ENCODE data around the gene ERBB2.

The ERBB2 gene

DNA sequence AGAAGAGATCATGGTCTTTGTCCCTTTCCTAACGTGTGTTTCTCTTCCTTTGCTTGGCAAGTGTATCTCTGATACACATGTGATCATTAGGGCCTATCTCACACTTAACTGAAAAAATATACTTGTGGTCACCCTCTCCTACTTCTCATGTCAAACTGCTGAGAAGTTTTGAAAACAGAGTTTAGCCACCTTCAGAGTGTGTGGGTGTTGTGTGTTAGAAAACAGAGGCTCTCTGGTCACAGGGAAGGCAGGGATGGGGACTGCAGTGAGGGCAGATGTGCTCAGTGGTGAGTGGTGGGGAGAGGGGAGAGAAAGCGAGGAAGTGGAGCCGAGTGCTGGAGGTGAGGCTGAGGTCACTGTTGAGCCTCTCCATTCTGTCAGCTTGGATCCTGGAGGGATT is 67.3 kb downstream of the ERBB2 start:
- no peak for DNase-seq

GRCh38 chr17:39769974-39770587 is 70.2 kb downstream of the ERBB2 start:
- no peak for DNase-seq

DNA sequence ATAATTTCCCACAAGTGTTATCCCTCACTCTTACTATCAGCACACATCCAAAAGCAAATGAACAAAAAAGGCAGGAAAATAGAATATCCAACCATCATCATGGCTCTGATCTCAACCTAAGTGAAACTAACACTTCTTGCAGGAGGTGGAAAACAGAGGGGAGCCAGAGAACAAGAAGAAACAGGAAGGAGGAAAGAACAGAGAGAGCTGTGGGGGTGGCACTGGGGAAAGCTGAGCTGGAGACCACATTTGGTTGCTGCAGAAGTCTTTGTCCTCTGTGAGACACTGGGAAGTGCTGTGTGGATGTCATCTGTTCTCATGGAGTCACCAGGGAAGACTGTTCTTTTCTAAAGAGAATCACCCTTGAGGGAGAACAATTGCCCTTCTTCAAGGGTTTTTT is 72.6 kb downstream of the ERBB2 start:
- DNase-seq = no peak

- DNase-seq = no peak
Measured at GRCh38 chr17:39772987-39773934, 73.4 kb downstream of the ERBB2 start.

DNA sequence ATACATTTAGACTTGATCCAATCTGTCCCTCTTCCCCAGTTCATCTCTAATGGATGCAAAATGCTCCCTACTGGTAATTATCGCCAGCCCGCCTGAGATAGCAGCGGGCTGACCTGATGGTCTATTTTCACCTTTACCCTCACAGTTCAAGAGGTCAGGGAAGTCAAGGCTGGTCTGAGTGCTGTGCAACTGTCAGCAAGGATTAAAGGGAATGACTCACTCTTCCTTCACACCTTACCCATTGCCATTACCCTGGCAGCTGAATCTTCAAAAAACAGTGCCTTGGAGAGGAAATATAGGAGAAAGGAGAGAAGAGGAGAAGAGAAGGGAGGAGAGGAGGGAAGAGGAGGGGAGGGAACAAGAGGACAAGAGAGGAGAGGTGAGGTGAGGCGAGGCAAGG is 74.2 kb downstream of the ERBB2 start:
- no peak for DNase-seq

DNA sequence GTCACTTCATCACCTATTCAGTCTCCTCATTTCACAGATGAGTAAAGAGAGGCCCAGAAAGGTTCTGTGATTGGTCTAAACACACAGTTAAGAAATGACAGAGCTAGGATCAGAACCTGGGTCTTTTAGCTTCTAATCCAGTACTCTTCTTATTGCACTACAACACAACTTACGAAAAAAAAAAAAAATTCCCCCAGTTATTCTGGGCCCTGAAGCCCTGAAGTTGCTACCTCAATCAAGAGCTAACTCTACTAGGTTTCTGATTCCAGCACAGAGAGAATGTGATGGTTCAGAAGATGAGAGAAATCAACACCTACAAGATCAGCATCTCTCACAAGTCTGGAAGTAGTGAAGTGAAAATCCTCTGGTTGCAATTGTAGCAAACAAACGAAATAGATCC is 75.2 kb downstream of the ERBB2 start:
- no peak for DNase-seq

- no peak for DNase-seq
Measured at GRCh38 chr17:39776252-39776651, 76.4 kb downstream of the ERBB2 start.

GRCh38 chr17:39777534-39778365 is 77.9 kb downstream of the ERBB2 start:
- DNase-seq = no peak

Data from NCI-H1105 treated with DMSO at 0.1 percent for 48 hours (cell line).